ENCODE data around the gene RIOK3.

Gene RIOK3

GRCh38 chr18:23412351-23412964, 40.6 kb upstream of the RIOK3 start:
- no peak overlapping the region for H3K9ac ChIP-seq (ENCODE audit: low read depth, low read length, poor library complexity)

GRCh38 chr18:23415515-23415914, 37.6 kb upstream of the RIOK3 start:
- no peak overlapping the region for H3K9ac ChIP-seq (ENCODE audit: low read depth, low read length, poor library complexity)
- H2AFZ ChIP-seq (ENCODE audit: low read length): no peak overlapping the region
- H2BK15ac ChIP-seq (ENCODE audit: low read length): no peak overlapping the region
- H3K4me2 ChIP-seq (ENCODE audit: insufficient read depth, low read length, poor library complexity, severe bottlenecking): no peak overlapping the region
- no peak overlapping the region for H4K8ac ChIP-seq (ENCODE audit: low read depth, low read length)
- H3K18ac ChIP-seq (ENCODE audit: low read length): no peak overlapping the region
- no peak overlapping the region for H2BK5ac ChIP-seq (ENCODE audit: low read length)
- no peak overlapping the region for H2AK5ac ChIP-seq (ENCODE audit: low read depth, low read length)
- no peak overlapping the region for H3K23ac ChIP-seq (ENCODE audit: low read depth, low read length, poor library complexity)
- no peak for DNase-seq (ENCODE audit: low spot score)
- H3K4me1 ChIP-seq (ENCODE audit: control insufficient read depth in 2 of 2, insufficient read depth in 1 of 2, low read depth in 1 of 2, low read length in 2 of 2): no peaks in the 10 kb centered on the region
- H3K14ac ChIP-seq (ENCODE audit: low read length): peak overlapping the region; percentile 64
- H3K9me3 ChIP-seq (replicated peaks in 1 of 2; ENCODE audit: control insufficient read depth in 2 of 2, insufficient read depth in 1 of 2, low read depth in 1 of 2, low read length in 2 of 2): no peaks in the 10 kb centered on the region
- H4K91ac ChIP-seq (ENCODE audit: low read depth, low read length, poor library complexity): no peak overlapping the region
- H3K27me3 ChIP-seq (ENCODE audit: control insufficient read depth in 3 of 3, insufficient read depth in 3 of 3, low read depth in 1 of 3, low read length in 3 of 3): no peaks in the 10 kb centered on the region
- no peaks in the 10 kb centered on the region for H3K79me1 ChIP-seq (ENCODE audit: low read depth, low read length)
- H3K36me3 ChIP-seq (replicated peaks in 1 of 2; ENCODE audit: control insufficient read depth in 2 of 2, insufficient read depth in 2 of 2, low read length in 2 of 2): no peaks in the 10 kb centered on the region
- H3K4ac ChIP-seq (ENCODE audit: low read length): no peak overlapping the region
- H2BK120ac ChIP-seq (ENCODE audit: low read depth, low read length): no peak overlapping the region
- WGBS, 2 donors (ENCODE audit: extremely low coverage in 2 of 2, insufficient read length in 2 of 2, insufficient replicate concordance in 1 of 2): no CpG with 5 or more reads among the region's 4 CpGs
- H3K4me3 ChIP-seq (ENCODE audit: low read length in 2 of 2): no peak overlapping the region
- H2BK12ac ChIP-seq (ENCODE audit: low read length): no peak overlapping the region
- H3K27ac ChIP-seq (replicated peaks; ENCODE audit: low read length): no peak overlapping the region

More at GRCh38 chr18:23412351-23412964, 40.6 kb upstream of the RIOK3 start:
- H3K79me1 ChIP-seq (ENCODE audit: low read depth, low read length): no peaks in the 10 kb centered on the region
- H2AK5ac ChIP-seq (ENCODE audit: low read depth, low read length): no peak overlapping the region
- no peak overlapping the region for H2BK12ac ChIP-seq (ENCODE audit: low read length)
- no peak for DNase-seq (ENCODE audit: low spot score)
- no peak overlapping the region for H3K14ac ChIP-seq (ENCODE audit: low read length)
- H3K27ac ChIP-seq (replicated peaks; ENCODE audit: low read length): no peak overlapping the region
- H3K4me1 ChIP-seq (ENCODE audit: control insufficient read depth in 2 of 2, insufficient read depth in 1 of 2, low read depth in 1 of 2, low read length in 2 of 2): no peaks in the 10 kb centered on the region
- H3K4ac ChIP-seq (ENCODE audit: low read length): no peak overlapping the region
- H4K91ac ChIP-seq (ENCODE audit: low read depth, low read length, poor library complexity): no peak overlapping the region
- H2BK15ac ChIP-seq (ENCODE audit: low read length): no peak overlapping the region
- H3K27me3 ChIP-seq (ENCODE audit: control insufficient read depth in 3 of 3, insufficient read depth in 3 of 3, low read depth in 1 of 3, low read length in 3 of 3): no peaks in the 10 kb centered on the region
- H3K23ac ChIP-seq (ENCODE audit: low read depth, low read length, poor library complexity): no peak overlapping the region
- no peak overlapping the region for H2AFZ ChIP-seq (ENCODE audit: low read length)
- H4K8ac ChIP-seq (ENCODE audit: low read depth, low read length): no peak overlapping the region
- H3K4me3 ChIP-seq (ENCODE audit: low read length in 2 of 2): no peak overlapping the region
- no peak overlapping the region for H2BK5ac ChIP-seq (ENCODE audit: low read length)
- H3K36me3 ChIP-seq (replicated peaks in 1 of 2; ENCODE audit: control insufficient read depth in 2 of 2, insufficient read depth in 2 of 2, low read length in 2 of 2): no peaks in the 10 kb centered on the region
- no peak overlapping the region for H2BK120ac ChIP-seq (ENCODE audit: low read depth, low read length)
- H3K4me2 ChIP-seq (ENCODE audit: insufficient read depth, low read length, poor library complexity, severe bottlenecking): no peak overlapping the region
- H3K18ac ChIP-seq (ENCODE audit: low read length): no peak overlapping the region
- no peaks in the 10 kb centered on the region for H3K9me3 ChIP-seq (replicated peaks in 1 of 2; ENCODE audit: control insufficient read depth in 2 of 2, insufficient read depth in 1 of 2, low read depth in 1 of 2, low read length in 2 of 2)
- no CpG with 5 or more reads among the region's 3 CpGs for WGBS, 2 donors (ENCODE audit: extremely low coverage in 2 of 2, insufficient read length in 2 of 2, insufficient replicate concordance in 1 of 2)

GRCh38 chr18:23416298-23416697, 36.8 kb upstream of the RIOK3 start:
- Histone ChIP-seq H2BK5ac (ENCODE audit: low read length) (no peak overlapping the region), H3K79me1 (ENCODE audit: low read depth, low read length) (no peaks in the 10 kb centered on the region), H3K23ac (ENCODE audit: low read depth, low read length, poor library complexity) (no peak overlapping the region), H3K4ac (ENCODE audit: low read length) (no peak overlapping the region), H3K27me3 (ENCODE audit: control insufficient read depth in 3 of 3, insufficient read depth in 3 of 3, low read depth in 1 of 3, low read length in 3 of 3) (no peaks in the 10 kb centered on the region), H3K36me3 (replicated peaks in 1 of 2; ENCODE audit: control insufficient read depth in 2 of 2, insufficient read depth in 2 of 2, low read length in 2 of 2) (no peaks in the 10 kb centered on the region), H2AFZ (ENCODE audit: low read length) (no peak overlapping the region), H2BK120ac (ENCODE audit: low read depth, low read length) (no peak overlapping the region), H3K4me1 (ENCODE audit: control insufficient read depth in 2 of 2, insufficient read depth in 1 of 2, low read depth in 1 of 2, low read length in 2 of 2) (no peaks in the 10 kb centered on the region), H3K9ac (ENCODE audit: low read depth, low read length, poor library complexity) (no peak overlapping the region), H3K4me3 (ENCODE audit: low read length in 2 of 2) (no peak overlapping the region), H3K9me3 (replicated peaks in 1 of 2; ENCODE audit: control insufficient read depth in 2 of 2, insufficient read depth in 1 of 2, low read depth in 1 of 2, low read length in 2 of 2) (no peaks in the 10 kb centered on the region), H2BK15ac (ENCODE audit: low read length) (no peak overlapping the region), H2BK12ac (ENCODE audit: low read length) (no peak overlapping the region), H4K91ac (ENCODE audit: low read depth, low read length, poor library complexity) (no peak overlapping the region), H3K27ac (replicated peaks; ENCODE audit: low read length) (no peak overlapping the region), H2AK5ac (ENCODE audit: low read depth, low read length) (no peak overlapping the region), H4K8ac (ENCODE audit: low read depth, low read length) (no peak overlapping the region), H3K4me2 (ENCODE audit: insufficient read depth, low read length, poor library complexity, severe bottlenecking) (no peak overlapping the region), H3K18ac (ENCODE audit: low read length) (no peak overlapping the region), H3K14ac (ENCODE audit: low read length) (no peak overlapping the region)
- no peak for DNase-seq (ENCODE audit: low spot score)
- no CpG with 5 or more reads among the region's 3 CpGs for WGBS, 2 donors (ENCODE audit: extremely low coverage in 2 of 2, insufficient read length in 2 of 2, insufficient replicate concordance in 1 of 2)

GRCh38 chr18:23421277-23421676, 31.8 kb upstream of the RIOK3 start:
- no peak overlapping the region for H2BK15ac ChIP-seq (ENCODE audit: low read length)
- H4K91ac ChIP-seq (ENCODE audit: low read depth, low read length, poor library complexity): no peak overlapping the region
- DNase-seq (ENCODE audit: low spot score): no peak
- H3K14ac ChIP-seq (ENCODE audit: low read length): no peak overlapping the region
- H3K4me1 ChIP-seq (ENCODE audit: control insufficient read depth in 2 of 2, insufficient read depth in 1 of 2, low read depth in 1 of 2, low read length in 2 of 2): peaks cover 3 to 8% of the 10 kb centered on the region in 2 donors
- H2AK5ac ChIP-seq (ENCODE audit: low read depth, low read length): no peak overlapping the region
- H3K23ac ChIP-seq (ENCODE audit: low read depth, low read length, poor library complexity): no peak overlapping the region
- H3K18ac ChIP-seq (ENCODE audit: low read length): no peak overlapping the region
- no peak overlapping the region for H2BK5ac ChIP-seq (ENCODE audit: low read length)
- H3K9ac ChIP-seq (ENCODE audit: low read depth, low read length, poor library complexity): no peak overlapping the region
- no peak overlapping the region for H2BK12ac ChIP-seq (ENCODE audit: low read length)
- H3K79me1 ChIP-seq (ENCODE audit: low read depth, low read length): no peaks in the 10 kb centered on the region
- H4K8ac ChIP-seq (ENCODE audit: low read depth, low read length): no peak overlapping the region
- no CpG with 5 or more reads among the region's 1 CpG for WGBS, 2 donors (ENCODE audit: extremely low coverage in 2 of 2, insufficient read length in 2 of 2, insufficient replicate concordance in 1 of 2)
- no peak overlapping the region for H2BK120ac ChIP-seq (ENCODE audit: low read depth, low read length)
- no peak overlapping the region for H2AFZ ChIP-seq (ENCODE audit: low read length)
- H3K9me3 ChIP-seq (replicated peaks in 1 of 2; ENCODE audit: control insufficient read depth in 2 of 2, insufficient read depth in 1 of 2, low read depth in 1 of 2, low read length in 2 of 2): no peaks in the 10 kb centered on the region
- H3K27me3 ChIP-seq (ENCODE audit: control insufficient read depth in 3 of 3, insufficient read depth in 3 of 3, low read depth in 1 of 3, low read length in 3 of 3): no peaks in the 10 kb centered on the region
- H3K27ac ChIP-seq (replicated peaks; ENCODE audit: low read length): no peak overlapping the region
- no peak overlapping the region for H3K4me2 ChIP-seq (ENCODE audit: insufficient read depth, low read length, poor library complexity, severe bottlenecking)
- H3K36me3 ChIP-seq (replicated peaks in 1 of 2; ENCODE audit: control insufficient read depth in 2 of 2, insufficient read depth in 2 of 2, low read length in 2 of 2): no peaks in the 10 kb centered on the region
- no peak overlapping the region for H3K4me3 ChIP-seq (ENCODE audit: low read length in 2 of 2)
- no peak overlapping the region for H3K4ac ChIP-seq (ENCODE audit: low read length)

Measured in neuronal stem cell (in vitro differentiated cells).